HG03439 (cell line): ENCODE data around the gene EVI5.

Experiments
- ATAC-seq: cut with Tn5 transposase; IDR thresholded peaks from one replicate; pipeline ENCODE4 v1.9.1; 2021; ENCODE audit warnings: mild to moderate bottlenecking, moderate library complexity; ENCODE audit not compliant: unreplicated experiment

The EVI5 gene

GRCh38 chr1:92486251-92487077 lies 298.4 kb downstream of the EVI5 start, which contains the start of gene GFI1:
TSS of gene GFI1 (minus strand) at chr1:92486925. CDS start at chr1:92483487, 3,438 bp downstream.
- peak; percentile 21 for ATAC-seq

- peak; percentile 59 for ATAC-seq
Observed at GRCh38 chr1:92485381-92486250, 299.3 kb downstream of the EVI5 start.

- ATAC-seq = peak; percentile 25
Observed at GRCh38 chr1:92484472-92485380, 300.2 kb downstream of the EVI5 start.

- ATAC-seq = no peak
Observed at GRCh38 chr1:92483610-92484471, 301.1 kb downstream of the EVI5 start.

- no peak for ATAC-seq
Observed at GRCh38 chr1:92482665-92483609, 302.0 kb downstream of the EVI5 start.

GRCh38 chr1:92481971-92482664 lies 302.8 kb downstream of the EVI5 start:
- no peak for ATAC-seq

- ATAC-seq = no peak
Observed at GRCh38 chr1:92481599-92481925, 303.3 kb downstream of the EVI5 start.

- ATAC-seq = no peak
Observed at GRCh38 chr1:92480813-92481598, 303.9 kb downstream of the EVI5 start.

- ATAC-seq = no peak
Observed at GRCh38 chr1:92480200-92480812, 304.6 kb downstream of the EVI5 start.

- ATAC-seq = no peak
Observed at GRCh38 chr1:92479587-92479986, 305.3 kb downstream of the EVI5 start.

- no peak for ATAC-seq
Observed at GRCh38 chr1:92478393-92478792, 306.5 kb downstream of the EVI5 start.

GRCh38 chr1:92476071-92476631 lies 308.8 kb downstream of the EVI5 start:
- ATAC-seq = no peak

- no peak for ATAC-seq
Observed at GRCh38 chr1:92475029-92475428, 309.9 kb downstream of the EVI5 start.

- peak; percentile 67 for ATAC-seq
Observed at GRCh38 chr1:92473781-92474495, 311.0 kb downstream of the EVI5 start.

GRCh38 chr1:92470216-92470615 lies 314.7 kb downstream of the EVI5 start:
- no peak for ATAC-seq
